Stimulated activated CD8-positive, alpha-beta memory T cell treated with anti-CD3 and anti-CD28 coated beads, Interleukin-12 subunit alpha, Interleukin-12 subunit beta, amount 100 ng/mL, for 24 hours (primary cell): ENCODE results near the gene PRR36.

Experiments used
- DNase-seq: peaks from one replicate; pipeline ENCODE4 v3.0.0-alpha.2; 2020; ENCODE audit errors: extremely low read depth

Gene PRR36

DNA sequence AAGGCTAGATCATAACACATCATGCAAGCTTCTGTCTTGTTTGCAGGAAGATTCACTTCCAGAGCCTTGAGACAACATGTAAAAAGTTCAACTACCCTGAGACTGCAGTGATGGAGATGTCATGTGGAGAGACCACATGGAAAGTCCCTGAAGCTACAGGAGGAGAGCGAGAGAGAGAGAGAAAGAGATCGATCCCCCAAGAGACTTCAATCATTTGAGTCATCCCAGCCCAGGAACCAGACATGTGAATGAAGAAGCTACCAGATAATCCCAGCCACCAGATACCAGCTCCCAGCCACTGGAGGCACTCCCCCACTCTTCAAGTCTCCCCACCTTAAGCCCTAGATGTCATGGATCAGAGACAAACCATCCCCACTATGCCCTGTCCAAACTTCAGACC lies 54.9 kb downstream of the PRR36 start:
- no peak for DNase-seq

- no peak for DNase-seq
Measured at GRCh38 chr19:7818806-7819205, 55.4 kb downstream of the PRR36 start.
